OCI-M1 (cell line): ENCODE results near the gene C9orf72.
A peak's percentile ranks its signal among the peaks of the same experiment; 100 is the strongest.

ENCODE experiments used
- DNase-seq: peaks from one replicate; lab custom pipeline; 2025; lab: John Stamatoyannopoulos, UW

C9orf72 gene

DNA sequence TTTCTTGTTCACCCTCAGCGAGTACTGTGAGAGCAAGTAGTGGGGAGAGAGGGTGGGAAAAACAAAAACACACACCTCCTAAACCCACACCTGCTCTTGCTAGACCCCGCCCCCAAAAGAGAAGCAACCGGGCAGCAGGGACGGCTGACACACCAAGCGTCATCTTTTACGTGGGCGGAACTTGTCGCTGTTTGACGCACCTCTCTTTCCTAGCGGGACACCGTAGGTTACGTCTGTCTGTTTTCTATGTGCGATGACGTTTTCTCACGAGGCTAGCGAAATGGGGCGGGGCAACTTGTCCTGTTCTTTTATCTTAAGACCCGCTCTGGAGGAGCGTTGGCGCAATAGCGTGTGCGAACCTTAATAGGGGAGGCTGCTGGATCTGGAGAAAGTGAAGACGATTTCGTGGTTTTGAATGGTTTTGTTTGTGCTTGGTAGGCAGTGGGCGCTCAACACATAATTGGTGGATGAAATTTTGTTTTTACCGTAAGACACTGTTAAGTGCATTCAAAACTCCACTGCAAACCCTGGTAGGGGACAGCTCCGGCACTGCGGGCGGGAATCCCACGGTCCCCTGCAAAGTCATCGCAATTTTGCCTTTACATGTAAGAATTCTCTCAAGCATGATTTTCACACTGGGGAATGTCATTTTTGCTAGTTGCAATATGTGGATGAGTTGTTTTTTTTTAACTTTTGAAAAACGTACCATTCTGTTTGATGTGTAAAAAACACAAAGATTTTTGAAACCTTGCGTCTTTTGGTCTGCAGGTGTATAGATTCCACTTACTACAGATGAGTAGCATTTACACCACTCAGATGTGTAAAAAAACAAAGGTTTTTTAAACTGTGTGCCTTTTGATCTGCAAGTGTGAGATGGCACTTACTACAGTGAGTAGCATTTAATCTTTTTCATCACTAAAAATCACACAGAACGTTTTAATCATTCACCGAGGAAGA lies 631 bp upstream of the C9orf72 start:
- peak; percentile 99 for DNase-seq

GRCh38 chr9:27572566-27572917 lies 739 bp downstream of the C9orf72 start:
- peak; percentile 69 for DNase-seq

DNA sequence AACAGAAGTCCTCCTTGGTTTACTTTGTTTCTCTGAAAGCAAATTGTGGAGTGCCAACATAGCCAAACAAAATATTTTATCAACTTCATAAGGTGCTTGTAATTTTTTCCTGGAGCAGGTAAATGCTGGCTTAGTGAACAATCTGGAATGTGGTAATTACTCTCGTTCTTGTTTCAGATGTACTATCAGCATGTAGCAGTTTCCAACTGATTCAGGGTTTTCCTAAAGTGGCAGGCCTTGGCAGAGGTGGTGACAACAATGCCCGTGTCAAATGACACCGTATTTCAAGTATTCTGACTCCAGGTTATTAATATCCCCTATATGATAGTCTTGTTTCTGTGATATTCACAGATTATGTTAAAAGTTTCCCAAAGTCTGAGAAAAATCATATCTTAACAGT lies 1.2 kb downstream of the C9orf72 start:
- no peak for DNase-seq

DNA sequence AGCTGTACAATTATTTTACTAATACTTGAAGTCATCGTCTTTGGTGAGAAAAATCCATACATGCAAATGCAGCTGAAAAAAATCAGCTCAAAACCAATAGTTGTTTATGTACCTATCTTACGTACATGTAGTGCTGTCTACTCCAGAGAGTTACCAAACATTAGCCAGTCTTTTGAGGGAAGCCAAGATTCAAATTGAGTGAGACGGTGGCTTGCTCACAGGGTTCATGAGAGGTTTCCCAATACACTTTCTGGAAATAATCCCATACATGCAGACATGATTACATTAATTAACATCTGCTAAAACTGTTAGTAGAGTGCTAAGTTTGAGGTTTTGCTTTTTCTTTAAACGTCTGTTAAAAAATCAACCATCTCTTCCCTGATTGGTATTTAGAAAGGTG lies 2.3 kb downstream of the C9orf72 start:
- DNase-seq: no peak

DNA sequence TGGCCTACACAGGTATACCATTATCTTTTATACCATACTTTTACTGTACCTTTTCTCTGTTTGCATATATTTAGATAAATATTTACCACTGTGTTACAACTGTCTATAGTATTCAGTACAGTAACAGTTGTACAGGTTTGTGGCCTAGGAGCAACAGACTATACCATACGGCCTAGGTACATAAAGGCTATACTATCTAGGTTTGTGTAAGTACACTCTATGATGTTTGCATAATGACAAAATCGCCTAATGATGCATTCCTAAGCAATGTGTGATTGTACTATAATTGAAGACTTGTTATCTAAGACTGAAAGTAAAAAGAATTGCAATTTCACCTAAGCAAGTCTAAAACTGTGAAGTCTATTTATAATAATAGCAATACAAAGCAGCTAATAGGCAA lies 3.9 kb downstream of the C9orf72 start:
- no peak for DNase-seq

- no peak for DNase-seq
These were observed 7.2 kb downstream of the C9orf72 start for GRCh38 chr9:27566118-27566517.

DNA sequence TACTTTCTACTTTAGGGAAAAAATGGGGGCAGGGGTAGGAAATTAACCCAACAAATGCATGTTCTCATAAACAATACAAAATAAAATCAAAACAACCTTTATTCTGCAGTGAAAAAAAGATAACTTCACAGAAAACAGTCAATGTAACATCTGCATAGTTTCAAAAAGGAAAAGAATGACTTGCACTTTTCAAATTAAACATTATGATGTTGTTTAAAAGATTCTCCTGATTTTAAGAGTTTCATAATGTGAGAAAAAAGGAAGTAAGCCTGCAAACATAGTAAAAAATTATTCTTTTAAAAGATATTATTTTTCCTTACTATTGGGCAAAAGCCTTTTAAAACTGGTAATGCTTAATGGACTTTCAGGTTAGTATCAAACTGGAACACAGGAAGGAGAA lies 7.6 kb downstream of the C9orf72 start:
- DNase-seq: peak; percentile 16

- no peak for DNase-seq
These were observed 8.6 kb downstream of the C9orf72 start for GRCh38 chr9:27564670-27565069.

DNA sequence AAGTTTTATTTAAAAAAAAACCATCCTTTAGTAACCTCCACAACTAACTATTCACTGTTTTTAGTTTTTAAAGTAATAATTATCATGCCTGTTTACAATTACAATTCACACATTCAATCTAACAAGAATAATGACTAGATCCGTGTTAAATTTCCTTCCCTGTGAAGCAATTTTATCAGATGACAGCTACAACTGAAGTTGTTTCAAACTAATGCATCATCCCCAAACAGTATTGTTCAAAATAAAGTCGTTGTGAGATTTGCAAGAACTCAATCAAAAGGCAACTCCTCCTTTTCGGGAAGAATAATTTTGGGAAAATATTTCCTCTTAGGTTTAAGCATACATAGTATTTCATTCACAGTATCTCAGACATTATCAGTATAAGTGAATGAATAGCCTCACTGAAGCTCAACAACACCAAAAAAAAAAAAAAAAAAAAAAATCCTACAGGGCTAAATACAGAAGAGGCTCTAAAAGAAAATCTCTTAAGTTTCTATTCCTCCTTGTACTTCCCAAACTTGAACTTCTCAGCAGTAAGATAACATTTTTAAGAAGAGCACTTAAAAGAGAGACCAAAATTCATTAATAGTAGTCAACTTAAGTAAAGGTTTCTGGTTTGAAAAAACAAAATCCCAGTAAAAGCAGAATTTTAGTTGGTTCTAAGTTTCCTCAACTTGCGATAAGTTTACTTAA lies 9.4 kb downstream of the C9orf72 start:
- DNase-seq: no peak

DNA sequence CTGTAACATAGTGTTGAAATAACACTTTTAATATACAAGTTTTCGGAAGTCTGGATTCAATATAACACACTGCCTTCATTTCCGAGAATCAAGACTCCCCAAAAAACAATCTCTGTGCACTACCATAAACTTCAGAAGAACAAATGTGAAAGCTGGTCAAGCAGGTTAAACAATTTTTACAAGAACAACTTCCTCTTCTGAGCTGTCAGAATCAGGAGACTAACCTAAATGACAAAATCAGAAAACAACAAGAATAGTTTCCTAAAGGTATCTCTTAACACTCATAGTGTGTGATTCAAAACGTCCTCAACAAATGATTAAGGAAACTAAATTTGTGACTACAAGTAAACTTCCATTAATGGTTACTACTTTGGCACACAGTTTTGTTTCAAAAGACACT lies 11.6 kb downstream of the C9orf72 start:
- DNase-seq: no peak

DNA sequence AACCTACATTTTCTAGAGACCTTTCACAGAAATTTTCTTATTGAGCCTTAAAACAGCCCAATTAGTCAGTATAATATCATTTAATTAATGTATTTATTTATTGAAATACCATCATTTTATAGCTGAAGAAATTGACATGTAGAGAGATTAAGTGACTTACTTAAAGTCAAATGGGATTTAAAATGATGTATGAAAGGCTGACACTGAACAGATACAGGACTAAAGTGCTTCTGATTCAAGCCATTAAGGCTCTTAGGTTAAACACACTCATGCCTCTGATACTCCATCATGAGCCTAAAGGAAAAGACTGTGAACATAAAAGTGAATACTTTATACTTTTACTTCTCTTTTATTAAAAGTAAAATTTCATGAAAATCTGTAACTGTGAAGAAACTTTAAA lies 12.8 kb downstream of the C9orf72 start:
- no peak for DNase-seq

DNA sequence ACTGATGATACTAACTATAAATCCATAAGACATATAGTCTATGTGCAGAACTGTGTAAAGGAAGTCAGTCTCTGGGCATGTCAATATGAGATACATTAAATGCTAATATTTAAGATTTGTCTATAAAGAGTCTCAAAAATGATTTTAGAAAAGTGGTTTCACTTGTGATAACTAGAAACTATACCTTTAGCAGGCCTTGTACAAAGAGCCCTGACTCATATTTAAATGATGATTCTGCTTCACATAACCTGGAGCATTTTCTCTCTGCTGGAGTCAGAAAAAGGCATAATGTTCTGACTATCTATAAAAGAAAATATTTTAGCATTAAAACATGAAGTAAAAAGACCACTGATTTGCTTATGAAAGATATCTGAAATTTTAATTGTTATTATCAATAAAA lies 15.0 kb downstream of the C9orf72 start:
- no peak for DNase-seq

- DNase-seq: no peak
These were observed 16.8 kb downstream of the C9orf72 start for GRCh38 chr9:27556470-27556869.

DNA sequence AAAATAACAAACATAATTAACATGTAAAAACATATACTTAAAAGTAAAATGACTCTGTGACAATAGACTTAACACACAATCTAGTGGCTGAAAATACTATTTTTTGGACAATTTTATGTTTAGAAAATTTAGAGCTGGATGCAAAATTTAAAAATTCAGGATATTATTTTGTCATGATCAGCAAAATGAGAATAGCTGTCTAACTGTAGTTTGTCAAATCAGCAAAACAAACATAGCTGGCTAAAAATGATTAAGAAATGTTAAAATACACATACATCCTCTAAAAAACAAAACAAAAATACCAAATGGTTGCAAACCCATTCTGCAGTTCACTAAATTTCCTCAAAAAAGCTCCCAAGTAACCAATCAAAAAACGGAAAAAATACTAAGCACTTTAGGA lies 18.6 kb downstream of the C9orf72 start:
- DNase-seq: no peak

DNA sequence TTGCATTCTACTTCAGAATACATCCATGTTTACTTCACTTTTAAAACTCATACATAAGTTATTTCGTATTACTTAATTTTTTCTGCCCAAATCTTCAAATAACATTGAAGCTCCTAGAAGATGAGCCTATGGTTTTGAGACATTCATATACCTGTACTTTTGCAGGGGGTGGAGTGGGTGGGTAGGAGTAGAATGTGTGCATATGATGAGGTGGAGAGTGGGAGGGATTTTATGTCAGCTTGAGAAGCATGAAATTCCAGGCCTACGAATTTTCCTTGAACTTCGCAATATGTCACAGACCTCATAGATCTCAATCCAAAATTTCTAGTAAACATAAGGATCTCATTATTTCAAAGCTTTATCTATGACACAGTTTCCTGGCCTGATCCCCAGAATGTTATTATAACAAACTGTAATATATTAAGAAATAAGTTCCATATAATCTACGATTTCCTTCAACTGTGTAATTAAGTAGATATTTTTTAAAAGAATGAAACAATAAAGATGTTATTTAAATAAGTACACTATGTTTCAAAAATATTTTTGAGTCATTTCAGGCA lies 24.0 kb downstream of the C9orf72 start:
- no peak for DNase-seq

GRCh38 chr9:27548055-27548741 lies 25.1 kb downstream of the C9orf72 start:
- peak; percentile 69 for DNase-seq

DNA sequence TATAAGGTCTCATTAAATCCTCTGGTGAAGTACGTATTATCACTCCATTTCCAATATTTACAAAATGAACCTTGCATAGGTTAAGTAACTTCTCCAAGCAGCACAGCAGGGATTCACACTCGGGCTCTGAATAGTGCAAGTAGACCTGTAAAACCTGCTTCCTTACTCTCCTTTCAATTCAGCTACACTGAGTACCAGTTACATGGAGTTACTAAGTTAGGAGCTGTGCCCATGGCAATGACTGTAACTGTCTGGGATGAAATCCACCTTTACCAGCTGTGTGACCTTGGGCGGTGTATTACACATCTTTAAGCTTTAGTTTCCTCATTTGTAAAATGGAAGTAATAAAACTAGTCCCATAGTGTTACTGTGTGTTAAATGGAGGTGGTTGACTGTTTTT lies 27.8 kb downstream of the C9orf72 start:
- DNase-seq: no peak

DNA sequence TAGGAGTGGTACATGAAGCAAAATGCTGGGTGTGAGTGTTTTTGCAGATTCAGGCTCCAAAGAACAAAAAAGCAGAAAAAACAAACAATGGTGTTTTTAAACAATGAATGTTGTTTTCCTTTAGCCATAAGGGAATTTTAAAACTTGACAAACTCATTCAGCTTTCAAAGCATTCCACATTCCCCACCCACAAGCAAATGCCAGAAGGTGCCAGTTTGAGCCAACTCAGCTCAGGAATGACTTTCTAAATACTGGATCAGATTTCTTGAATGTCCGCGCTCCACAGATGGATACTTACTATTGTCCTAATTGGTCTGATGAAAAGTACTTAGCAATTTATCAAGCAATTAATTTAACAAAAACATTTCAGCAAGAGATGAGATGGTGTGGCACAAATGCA lies 30.8 kb downstream of the C9orf72 start:
- no peak for DNase-seq

DNA sequence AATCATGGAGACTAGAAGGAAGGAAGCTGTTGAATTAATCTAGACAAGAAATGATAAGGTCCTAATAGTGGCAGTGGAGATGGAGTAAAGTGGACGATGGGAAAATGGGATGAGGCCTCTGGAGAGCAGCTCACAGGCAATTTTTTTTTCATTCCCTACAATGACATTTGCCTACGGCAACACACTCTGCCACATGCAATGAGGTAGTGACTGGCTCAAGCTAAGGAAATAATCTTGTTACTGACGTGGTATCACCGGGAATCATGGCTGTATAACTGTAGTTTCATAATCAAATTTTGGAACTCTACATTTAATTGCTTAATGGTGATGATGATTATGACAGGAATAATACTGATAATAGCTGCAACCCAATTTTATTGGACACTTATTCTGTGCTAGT lies 31.5 kb downstream of the C9orf72 start:
- DNase-seq: no peak

DNA sequence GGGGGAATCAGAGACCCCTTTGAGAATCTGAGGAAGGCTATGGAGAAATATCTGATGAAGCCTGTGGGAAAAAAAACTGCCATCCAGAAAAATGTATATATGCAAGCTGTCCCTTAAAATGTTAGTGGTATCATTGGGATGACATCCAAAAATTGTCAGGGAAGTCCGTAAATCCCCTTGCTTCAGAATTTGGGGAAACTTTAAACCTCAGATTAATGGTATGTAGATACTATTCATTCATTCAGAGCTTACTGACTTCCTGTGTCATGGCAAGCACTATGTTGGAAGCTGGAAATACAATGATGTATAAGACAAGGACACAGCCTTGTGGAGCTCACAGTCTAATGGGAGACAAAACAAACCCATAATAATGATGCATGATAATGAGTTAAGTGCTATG lies 32.8 kb downstream of the C9orf72 start:
- DNase-seq: no peak

DNA sequence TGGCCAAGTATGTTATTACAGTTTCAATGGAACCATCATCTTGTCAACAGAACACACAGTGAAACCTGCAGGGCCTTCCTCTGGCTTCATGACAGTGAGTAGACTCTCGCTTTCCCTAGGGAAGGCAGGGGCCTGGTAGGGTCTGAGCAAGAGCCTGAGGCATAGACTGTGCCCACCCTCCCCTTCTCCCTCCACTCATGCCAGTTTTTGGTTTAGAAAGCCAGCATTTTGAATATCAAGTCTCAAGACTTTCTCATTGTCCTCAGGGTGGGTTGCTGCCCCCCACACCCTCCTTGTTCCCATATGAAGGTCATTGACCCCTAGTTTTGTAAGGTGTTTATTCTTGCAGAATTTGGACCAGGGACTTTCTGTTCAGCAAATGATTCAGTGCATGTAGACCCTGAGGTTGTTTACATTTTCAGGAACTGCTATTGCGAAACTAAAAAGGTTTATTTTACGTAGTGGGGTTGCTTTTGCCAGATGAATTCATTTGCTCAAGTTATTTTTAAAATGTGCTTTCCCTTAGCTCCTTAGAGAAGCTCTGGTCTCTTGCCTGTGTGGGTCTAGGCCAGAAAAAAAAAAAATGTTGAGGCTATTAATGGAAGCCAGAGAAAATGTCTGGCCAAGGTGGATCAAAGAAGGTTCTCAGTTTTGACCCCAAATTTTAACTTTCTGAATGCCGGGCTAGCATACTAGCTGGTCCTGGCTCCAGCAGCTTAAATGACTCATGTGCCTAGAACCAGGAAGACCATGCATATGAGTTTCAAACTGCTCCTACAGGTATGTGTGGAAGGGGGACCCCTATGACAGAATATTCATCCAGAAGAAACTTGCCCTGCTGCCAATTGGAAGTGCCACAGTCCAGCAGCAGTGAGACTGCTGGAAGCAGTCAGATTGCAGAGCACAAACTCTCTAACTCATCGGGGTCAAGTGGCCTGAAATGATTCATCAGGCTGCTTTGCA lies 33.5 kb downstream of the C9orf72 start:
- peak; percentile 10 for DNase-seq
